Panc1 (cell line): ENCODE results near the gene TEX13D. TPM values are rescaled to one million over a fixed set of nuclear protein-coding genes. Genes with fewer than 3 reads are reported as not detected.

Source experiments
- ATAC-seq: fragments of 200-7000 bp; cut with Tn5 transposase; 2 replicates; pipeline ENCODE4 v1.9.1; 2020; ENCODE audit warnings: mild to moderate bottlenecking, moderate library complexity
- BruUV-seq: library from RNA; stranded (reverse); fragments of 400-500 nt; replicated peaks from 2 replicates; lab custom pipeline; 2021; lab: Mats Ljungman, UMichigan
- CTCF ChIA-PET: fragments of 300-600 bp; sonication (Branson Sonifier 250); formaldehyde crosslinking; loops from one replicate; lab custom pipeline; 2022; ENCODE audit warnings: antibody characterized with exemption; lab: Charles Lee
- POLR2A ChIA-PET: fragments of 300-600 bp; sonication (Branson Sonifier 250); formaldehyde crosslinking; loops from one replicate; lab custom pipeline; 2022; ENCODE audit warnings: antibody characterized with exemption; lab: Charles Lee
- DNase-seq: peaks from one replicate; pipeline ENCODE4 v3.0.0-alpha.2; 2010; ENCODE audit warnings: low read depth, low spot score
- H3K27ac ChIP-seq: 2 replicates; pipeline ENCODE4 v1.5.1; 2011; ENCODE audit warnings: mild to moderate bottlenecking, low read length, inconsistent platforms
- H3K27me3 ChIP-seq: fragments of 200-500 bp; sonication (Bioruptor generic); 2 replicates; pipeline ENCODE4 v1.6.0; 2014; ENCODE audit warnings: low read length, inconsistent platforms; ENCODE audit not compliant: control insufficient read depth, insufficient read depth
- H3K36me3 ChIP-seq: fragments of 200-500 bp; sonication (Bioruptor generic); 2 replicates; pipeline ENCODE4 v1.5.1; 2014; ENCODE audit warnings: inconsistent platforms, mild to moderate bottlenecking, low read length, moderate library complexity; ENCODE audit not compliant: control insufficient read depth, insufficient read depth
- H3K4me1 ChIP-seq: 2 replicates; pipeline ENCODE4 v1.5.1; 2011; ENCODE audit warnings: inconsistent platforms, mild to moderate bottlenecking, low read length, moderate library complexity; ENCODE audit not compliant: control insufficient read depth, insufficient read depth
- H3K4me3 ChIP-seq, 2 experiments: 2 replicates each; pipeline ENCODE4 v1.5.1; 2011 to 2012; ENCODE audit warnings: low read depth in 2 of 2, low read length in 2 of 2, mild to moderate bottlenecking in 2 of 2, inconsistent platforms in 1 of 2, moderate library complexity in 1 of 2
- H3K9me3 ChIP-seq: fragments of 200-500 bp; sonication (Bioruptor generic); 2 replicates; pipeline ENCODE4 v1.5.1; 2014; ENCODE audit warnings: low read depth, mild to moderate bottlenecking, inconsistent platforms, low read length, moderate library complexity; ENCODE audit not compliant: control insufficient read depth, insufficient read depth
- POLR2AphosphoS5 ChIP-seq: IDR thresholded peaks from 2 replicates; pipeline ENCODE4 v1.6.1; 2012; ENCODE audit warnings: mild to moderate bottlenecking, low read depth, low read length, moderate library complexity
- SIN3A ChIP-seq: IDR thresholded peaks from 2 replicates; pipeline ENCODE4 v1.6.1; 2012; ENCODE audit warnings: low read depth, mild to moderate bottlenecking, low read length, moderate library complexity, borderline replicate concordance; ENCODE audit not compliant: insufficient read depth
- TCF7L2 ChIP-seq: IDR thresholded peaks from 2 replicates; pipeline ENCODE4 v1.6.1; 2011; ENCODE audit warnings: mild to moderate bottlenecking, low read depth, low read length, inconsistent platforms
- in situ Hi-C: cut with HindIII; loops from 2 replicates; pipeline ENCODE4 v1.10.0; 2016; ENCODE audit warnings: low sequenced_read_pairs, low pct_unique_long_range_greater_than_20kb
- intact Hi-C: fragments of 100-400 bp; cut with micrococcal nuclease; formaldehyde crosslinking; loops from one replicate; pipeline ENCODE4 v1.10.0; 2022; ENCODE audit not compliant: unreplicated experiment
- total RNA-seq: library from RNA; stranded (reverse); gene quantifications from one replicate; pipeline ENCODE4 v1.2.1, GENCODE V29; 2021; ENCODE audit not compliant: unreplicated experiment
- TF ChIP-seq, protein P1 (sequence below), 2 experiments: IDR thresholded peaks; 2 replicates each; pipeline ENCODE4 v1.6.1; 2011 to 2012; ENCODE audit warnings: low read depth in 2 of 2, control low read depth in 1 of 2, low read length in 1 of 2, mild to moderate bottlenecking in 1 of 2, moderate library complexity in 1 of 2; ENCODE audit not compliant: insufficient read depth in 1 of 2
- TF ChIP-seq, protein P2 (sequence below): fragments of 450-650 bp; IDR thresholded peaks from 2 replicates; pipeline ENCODE4 v1.5.1; 2017; ENCODE audit warnings: mild to moderate bottlenecking

TEX13D gene
- total RNA-seq, 1 experiment from 2014 or later = not detected

- in situ Hi-C loops (no loop called here), intact Hi-C loops (no loop called here)
- no peaks in the 10 kb centered on the region for H3K36me3 ChIP-seq
- ATAC-seq (no peak), DNase-seq (no peak)
- TF ChIP-seq, protein P1, sequence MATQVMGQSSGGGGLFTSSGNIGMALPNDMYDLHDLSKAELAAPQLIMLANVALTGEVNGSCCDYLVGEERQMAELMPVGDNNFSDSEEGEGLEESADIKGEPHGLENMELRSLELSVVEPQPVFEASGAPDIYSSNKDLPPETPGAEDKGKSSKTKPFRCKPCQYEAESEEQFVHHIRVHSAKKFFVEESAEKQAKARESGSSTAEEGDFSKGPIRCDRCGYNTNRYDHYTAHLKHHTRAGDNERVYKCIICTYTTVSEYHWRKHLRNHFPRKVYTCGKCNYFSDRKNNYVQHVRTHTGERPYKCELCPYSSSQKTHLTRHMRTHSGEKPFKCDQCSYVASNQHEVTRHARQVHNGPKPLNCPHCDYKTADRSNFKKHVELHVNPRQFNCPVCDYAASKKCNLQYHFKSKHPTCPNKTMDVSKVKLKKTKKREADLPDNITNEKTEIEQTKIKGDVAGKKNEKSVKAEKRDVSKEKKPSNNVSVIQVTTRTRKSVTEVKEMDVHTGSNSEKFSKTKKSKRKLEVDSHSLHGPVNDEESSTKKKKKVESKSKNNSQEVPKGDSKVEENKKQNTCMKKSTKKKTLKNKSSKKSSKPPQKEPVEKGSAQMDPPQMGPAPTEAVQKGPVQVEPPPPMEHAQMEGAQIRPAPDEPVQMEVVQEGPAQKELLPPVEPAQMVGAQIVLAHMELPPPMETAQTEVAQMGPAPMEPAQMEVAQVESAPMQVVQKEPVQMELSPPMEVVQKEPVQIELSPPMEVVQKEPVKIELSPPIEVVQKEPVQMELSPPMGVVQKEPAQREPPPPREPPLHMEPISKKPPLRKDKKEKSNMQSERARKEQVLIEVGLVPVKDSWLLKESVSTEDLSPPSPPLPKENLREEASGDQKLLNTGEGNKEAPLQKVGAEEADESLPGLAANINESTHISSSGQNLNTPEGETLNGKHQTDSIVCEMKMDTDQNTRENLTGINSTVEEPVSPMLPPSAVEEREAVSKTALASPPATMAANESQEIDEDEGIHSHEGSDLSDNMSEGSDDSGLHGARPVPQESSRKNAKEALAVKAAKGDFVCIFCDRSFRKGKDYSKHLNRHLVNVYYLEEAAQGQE (IDR thresholded peaks at IDR 0.05; ENCODE audit: insufficient read depth in 1 of 2, low read depth in 2 of 2, low read length in 1 of 2) = no peak
- POLR2A ChIA-PET = no interaction called here
- BruUV-seq = no TSS peak
- H3K27me3 ChIP-seq = no peaks in the 10 kb centered on the region
- no peaks in the 10 kb centered on the region for H3K4me1 ChIP-seq
- H3K4me3 ChIP-seq = no peak overlapping the region
- no peaks in the 10 kb centered on the region for H3K9me3 ChIP-seq
- CTCF ChIA-PET = no interaction called here
- H3K27ac ChIP-seq = no peak overlapping the region
These were observed 25.1 kb upstream of the TEX13D start for GRCh38 chrX:124307253-124307907.

GRCh38 chrX:124325732-124326131 lies 6.7 kb upstream of the TEX13D start:
- BruUV-seq = no TSS peak
- Histone ChIP-seq H3K27ac (no peak overlapping the region), H3K27me3 (no peaks in the 10 kb centered on the region; the same call in 1 of the 2 replicates), H3K9me3 (no peaks in the 10 kb centered on the region), H3K36me3 (no peaks in the 10 kb centered on the region), H3K4me1 (no peaks in the 10 kb centered on the region), H3K4me3 (no peak overlapping the region)
- in situ Hi-C loops (no loop called here), intact Hi-C loops (no loop called here)
- CTCF ChIA-PET = no interaction called here
- POLR2A ChIA-PET = no interaction called here
- TF ChIP-seq, protein P1 (IDR thresholded peaks at IDR 0.05; ENCODE audit: insufficient read depth in 1 of 2, low read depth in 2 of 2, low read length in 1 of 2) = no peak
- TF ChIP-seq POLR2AphosphoS5 = no peak
- no peak for TF ChIP-seq TCF7L2
- TF ChIP-seq SIN3A = no peak
- TF ChIP-seq, protein P2, sequence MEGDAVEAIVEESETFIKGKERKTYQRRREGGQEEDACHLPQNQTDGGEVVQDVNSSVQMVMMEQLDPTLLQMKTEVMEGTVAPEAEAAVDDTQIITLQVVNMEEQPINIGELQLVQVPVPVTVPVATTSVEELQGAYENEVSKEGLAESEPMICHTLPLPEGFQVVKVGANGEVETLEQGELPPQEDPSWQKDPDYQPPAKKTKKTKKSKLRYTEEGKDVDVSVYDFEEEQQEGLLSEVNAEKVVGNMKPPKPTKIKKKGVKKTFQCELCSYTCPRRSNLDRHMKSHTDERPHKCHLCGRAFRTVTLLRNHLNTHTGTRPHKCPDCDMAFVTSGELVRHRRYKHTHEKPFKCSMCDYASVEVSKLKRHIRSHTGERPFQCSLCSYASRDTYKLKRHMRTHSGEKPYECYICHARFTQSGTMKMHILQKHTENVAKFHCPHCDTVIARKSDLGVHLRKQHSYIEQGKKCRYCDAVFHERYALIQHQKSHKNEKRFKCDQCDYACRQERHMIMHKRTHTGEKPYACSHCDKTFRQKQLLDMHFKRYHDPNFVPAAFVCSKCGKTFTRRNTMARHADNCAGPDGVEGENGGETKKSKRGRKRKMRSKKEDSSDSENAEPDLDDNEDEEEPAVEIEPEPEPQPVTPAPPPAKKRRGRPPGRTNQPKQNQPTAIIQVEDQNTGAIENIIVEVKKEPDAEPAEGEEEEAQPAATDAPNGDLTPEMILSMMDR = no peak
- ATAC-seq (no peak), DNase-seq (no peak)
